Left renal cortex interstitium (tissue), 4 donors: Measurements from ENCODE around the gene GDE1. TPM values are rescaled to one million over a fixed set of nuclear protein-coding genes. Genes with fewer than 3 reads are reported as not detected.
"Not testable (repeated sequence)": the region's sequence is repeated elsewhere in the genome, so short reads cannot be mapped to it uniquely, and the experiment has no call there.

ENCODE experiments used
- DNase-seq, 4 donors: peaks; one replicate each; pipeline ENCODE4 v3.0.0-alpha.2; 2013; ENCODE audit warnings: low read depth in 4 of 4, low spot score in 2 of 4, missing footprints in 1 of 4
- polyA plus RNA-seq, 4 donors: library from polyadenylated mRNA; unstranded; fragments of 120-200 nt; gene quantifications; one replicate each; pipeline ENCODE4 v1.2.1, GENCODE V29; 2013; ENCODE audit not compliant: insufficient read length in 4 of 4

Gene GDE1
- polyA plus RNA-seq, result 10 to 100 TPM; 61.0 to 72.6 (median 68.2) TPM

DNA sequence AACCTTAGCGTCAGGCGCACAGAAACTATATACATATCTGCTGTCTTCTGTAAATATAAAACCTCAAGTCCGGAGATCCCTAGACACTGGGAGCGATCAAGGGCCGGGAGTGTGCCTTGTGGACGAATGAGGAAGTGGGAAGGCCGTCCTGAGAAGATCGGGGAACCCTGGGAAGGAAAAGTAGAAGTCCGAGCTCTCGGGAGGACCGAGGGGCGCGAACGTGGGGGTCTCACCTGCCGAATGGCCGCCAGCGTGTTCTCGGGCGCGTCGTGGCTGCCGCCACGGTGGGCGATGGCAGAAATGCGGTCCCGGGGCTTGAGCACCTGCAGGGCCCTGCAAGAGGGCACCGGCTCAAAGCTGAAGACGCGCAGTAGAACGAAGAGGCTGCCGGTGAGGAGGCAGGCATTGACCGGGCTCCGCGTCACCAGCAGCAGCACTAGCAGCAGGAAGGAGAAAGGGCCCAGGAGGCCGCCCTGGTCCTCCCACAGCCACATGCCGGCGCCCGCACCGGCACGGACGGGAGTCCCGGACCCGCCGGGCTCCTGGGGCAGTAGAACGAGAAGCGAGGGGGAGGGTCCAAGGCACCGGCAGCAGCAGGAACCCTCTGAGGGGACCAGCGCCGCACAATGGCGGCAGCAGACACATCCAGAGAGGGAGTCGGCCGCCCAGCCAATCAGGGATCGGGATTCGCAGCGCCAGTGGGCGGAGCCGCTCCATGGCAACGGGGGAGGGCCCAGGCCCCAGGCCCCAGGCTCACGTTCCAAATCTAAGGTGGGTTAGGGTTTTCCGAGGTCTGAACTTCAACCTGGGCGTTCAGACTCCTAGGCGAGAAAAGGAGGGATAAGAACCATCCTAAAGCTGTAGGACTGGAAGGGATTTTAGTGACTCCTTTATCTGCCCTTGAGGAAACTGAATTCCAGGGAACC lies at the start of gene GDE1:
TSS of gene GDE1 (minus strand) at position 628 of the 926 bp plus-strand sequence. CDS start at position 494, 134 bp downstream.
- peak; percentile 69 to 91 (median 83) for DNase-seq

DNA sequence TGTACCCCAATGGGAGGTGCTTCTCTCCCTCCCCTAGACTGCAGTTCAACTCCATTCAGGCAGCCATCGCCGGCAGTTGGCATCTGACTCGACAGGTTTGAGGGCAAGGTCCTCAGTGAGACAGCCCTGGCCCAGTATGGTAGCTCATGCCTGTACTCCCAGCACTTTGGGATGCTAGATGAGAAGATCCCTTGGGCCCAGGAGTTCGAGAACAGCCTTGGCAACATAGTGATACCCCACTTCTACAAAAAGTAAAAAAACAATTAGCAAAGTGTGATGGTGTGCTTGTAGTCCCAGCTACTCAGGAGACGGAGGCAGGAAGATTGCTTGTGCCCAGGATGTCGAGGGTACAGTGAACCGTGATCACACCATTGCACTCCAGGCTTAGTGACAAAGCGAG lies 45.7 kb upstream of the GDE1 start:
- DNase-seq, result no peak

DNA sequence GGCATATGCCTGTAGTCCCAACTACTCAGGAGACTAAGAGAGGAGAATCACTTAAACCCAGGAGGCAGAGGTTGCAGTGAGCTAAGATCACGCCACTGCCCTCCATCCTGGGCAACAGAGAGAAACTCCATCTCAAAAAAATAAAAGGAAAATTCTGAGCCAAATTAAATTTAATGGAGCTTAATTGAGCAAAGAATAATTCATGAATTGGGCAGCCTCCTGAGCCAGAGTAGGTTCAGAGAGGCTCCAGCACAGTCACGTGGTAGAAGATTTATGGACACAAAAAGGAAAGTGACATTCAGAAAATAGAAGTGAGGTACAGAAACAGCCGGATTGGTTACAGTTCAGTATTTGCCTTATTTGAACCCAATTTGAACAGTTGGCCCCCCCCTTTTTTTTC lies 44.5 kb upstream of the GDE1 start:
- no peak for DNase-seq

- no peak for DNase-seq
These were observed 41.5 kb upstream of the GDE1 start for GRCh38 chr16:19563377-19563776.

GRCh38 chr16:19560078-19560477 lies 38.2 kb upstream of the GDE1 start:
- DNase-seq, result no peak

DNA sequence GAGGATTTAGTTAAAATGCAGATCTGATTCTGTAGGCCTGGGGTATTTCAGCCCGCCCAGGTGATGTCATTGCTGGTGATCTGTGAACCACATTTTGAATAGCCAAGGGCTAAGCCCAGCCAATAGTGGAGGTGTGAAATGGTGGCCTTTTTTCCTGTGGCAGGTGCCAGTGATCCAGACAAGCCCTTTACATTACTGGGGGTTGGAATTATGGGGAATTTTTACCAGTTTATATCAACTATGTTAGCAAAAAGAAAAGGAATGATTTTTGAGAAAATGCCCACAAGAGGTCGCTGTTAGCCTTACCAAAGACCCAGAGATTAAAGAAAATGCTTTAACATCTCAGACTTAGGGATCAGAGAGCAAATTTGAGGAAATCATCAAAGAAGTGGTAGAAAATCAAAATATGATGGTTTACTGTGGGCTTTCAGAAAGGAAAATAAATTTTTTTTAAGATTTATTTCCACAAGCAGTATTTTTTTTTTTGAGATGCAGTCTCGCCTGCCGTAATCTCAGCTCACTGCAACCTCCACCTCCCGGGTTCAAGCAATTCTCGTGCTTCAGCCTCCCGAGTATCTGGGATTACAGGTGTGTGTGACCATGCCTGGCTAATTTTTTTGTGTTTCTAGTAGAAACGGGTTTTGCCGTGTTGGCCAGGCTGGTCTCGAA lies 37.5 kb upstream of the GDE1 start:
- DNase-seq, result peak in 2 of 4 donors; percentile 24 to 44

DNA sequence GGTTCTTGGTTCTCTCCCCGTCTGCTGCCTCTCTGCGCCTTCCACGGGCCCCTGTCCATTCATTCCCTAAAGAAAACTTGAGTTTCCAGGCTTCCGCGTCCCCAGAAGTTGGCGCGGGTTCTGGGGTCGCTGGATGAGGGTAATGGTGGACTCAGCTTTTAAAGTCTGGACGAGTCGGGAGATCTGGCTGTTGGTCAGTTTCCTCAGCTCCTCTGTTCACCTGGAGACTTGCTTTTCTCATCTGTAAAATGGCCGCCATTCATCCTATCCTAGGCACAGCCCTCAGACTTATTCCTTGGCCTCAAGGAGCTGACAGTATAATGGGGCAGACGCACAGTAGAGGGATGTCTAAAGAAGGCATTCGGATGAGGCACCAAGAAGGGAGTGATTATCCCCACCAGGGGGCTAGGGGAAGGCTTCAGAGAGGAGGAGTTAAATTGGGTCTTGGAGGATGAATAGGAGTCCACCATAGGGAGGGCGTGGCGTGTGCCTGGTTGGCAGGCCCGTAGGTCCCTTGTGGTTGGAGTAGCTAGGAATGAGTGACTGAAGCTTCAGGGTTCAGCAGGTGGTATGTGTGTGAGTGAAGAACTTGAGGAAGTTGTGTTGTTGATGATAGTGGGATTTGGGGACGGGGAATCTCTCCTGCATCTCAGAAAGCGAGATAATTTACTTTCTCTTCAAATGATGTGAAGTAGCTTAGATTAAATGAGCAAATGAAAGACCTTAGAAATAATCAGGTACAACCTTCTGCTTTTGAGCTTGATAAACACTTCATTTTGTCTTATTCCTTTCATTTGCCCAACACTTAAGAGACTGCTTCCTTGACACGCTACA lies 34.3 kb upstream of the GDE1 start:
- DNase-seq, result peak in 2 of 4 donors; percentile 2 to 10

DNA sequence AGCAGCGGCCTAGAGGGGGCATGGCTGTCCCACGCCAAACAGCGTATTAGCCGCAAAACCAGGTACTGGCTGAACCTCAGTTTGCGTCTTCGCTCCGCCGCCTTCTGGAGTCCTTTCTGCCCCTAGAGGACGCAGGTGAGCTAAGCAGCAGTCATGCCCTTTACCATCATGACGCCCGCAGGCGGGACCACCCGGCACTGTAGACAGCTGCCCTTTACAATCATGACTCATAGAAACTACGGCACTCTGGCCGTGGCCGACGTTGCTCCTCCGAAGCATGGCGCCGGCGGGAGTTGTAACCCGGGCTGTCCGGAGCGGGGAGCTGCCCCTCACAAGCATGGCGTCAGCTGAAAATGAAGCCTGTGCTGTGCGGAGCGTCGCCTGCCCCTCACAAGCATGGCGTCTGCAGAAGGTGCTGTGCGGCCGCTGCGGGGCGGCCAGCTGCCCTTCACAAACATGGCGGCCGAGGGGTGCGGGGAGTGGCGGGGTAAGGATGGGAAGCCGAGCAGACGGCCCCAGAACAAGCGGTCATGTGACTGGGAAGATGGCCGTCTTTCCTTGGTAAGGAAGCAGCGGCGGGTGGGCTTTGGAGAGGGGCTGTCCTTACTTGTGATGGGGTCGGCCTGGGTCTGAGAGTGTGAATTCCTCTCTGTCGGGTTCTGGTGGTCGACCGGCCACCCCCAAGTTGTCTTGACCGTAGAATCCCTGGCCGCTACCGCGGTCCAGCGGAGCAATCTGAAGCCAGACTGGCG lies 33.5 kb upstream of the GDE1 start, which contains the start of gene VPS35L:
TSS of gene VPS35L (plus strand) at position 518 of the 752 bp plus-strand sequence. CDS start at position 545, 27 bp downstream.
- DNase-seq, result peak; percentile 92 to 98 (median 96)

DNA sequence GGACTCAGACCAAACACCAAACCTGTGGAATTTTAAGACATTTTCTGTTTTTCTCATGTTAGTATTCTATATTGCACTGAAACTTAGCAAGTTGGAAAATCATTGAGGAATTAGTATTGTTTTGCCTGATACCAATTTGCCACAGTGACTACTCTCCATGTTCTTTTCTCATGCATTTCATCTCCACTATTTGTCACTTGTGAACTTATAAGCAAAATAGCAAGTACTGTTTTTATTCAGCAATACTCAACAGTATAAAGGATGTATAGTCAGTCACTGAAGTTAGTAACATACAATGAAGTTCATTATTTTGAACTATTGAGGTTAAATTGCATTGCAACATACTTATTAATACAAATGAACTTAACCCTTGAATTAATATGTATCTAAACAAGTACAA lies 27.8 kb upstream of the GDE1 start:
- no peak for DNase-seq

DNA sequence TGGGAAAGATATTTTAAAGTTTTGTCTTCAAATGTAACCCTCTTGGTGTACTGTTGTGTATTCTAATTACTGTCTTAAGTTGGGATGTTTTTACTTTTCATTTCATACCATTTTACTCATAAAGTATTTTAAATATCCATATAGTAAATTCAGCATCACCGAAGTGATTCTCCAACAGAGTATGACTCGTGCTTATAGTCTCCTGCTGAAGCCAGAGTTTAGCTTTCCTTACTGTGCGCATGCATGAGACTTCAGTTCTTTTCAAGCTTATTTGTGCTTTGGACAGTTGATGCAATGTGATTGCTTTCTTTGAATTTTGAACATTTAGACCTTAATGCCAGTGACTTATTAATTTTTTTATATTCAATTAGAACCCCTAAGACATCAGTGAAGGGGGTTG lies 26.2 kb upstream of the GDE1 start:
- no peak for DNase-seq

GRCh38 chr16:19543278-19543996 lies 21.5 kb upstream of the GDE1 start:
- DNase-seq, result not testable (repeated sequence)

DNA sequence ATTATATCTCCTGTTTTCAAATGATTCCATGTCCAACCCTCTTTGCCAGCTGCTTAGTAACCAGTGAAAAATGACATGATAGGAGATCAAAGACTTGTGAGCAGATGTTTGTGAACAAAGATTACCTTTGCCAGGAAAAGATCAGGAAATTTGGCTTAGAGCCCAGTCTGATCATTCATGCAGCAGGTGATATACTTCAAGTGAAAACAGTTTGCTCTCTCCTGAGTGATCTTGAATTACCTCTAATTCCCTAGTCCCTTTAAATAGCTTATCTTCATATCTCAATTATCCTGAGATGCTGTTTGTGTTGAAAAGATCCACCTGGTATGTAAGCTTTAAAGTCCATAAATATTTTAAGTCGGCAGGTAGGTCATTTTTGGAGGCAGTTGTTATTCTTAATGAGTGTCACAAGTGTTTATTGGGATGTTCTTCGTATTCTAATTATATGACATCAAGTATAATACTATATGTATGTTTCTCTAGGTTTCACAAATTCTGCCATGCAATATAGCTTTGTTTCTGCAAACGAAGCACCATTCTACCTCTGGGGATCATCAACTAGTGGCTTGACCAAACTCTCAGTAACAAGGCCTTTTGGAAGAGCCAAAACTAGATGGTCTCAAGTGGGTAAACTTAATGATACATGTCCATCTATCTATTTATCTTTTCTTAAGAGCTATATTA lies 20.4 kb upstream of the GDE1 start:
- no peak for DNase-seq

GRCh38 chr16:19540241-19540970 lies 18.5 kb upstream of the GDE1 start:
- DNase-seq, result no peak

DNA sequence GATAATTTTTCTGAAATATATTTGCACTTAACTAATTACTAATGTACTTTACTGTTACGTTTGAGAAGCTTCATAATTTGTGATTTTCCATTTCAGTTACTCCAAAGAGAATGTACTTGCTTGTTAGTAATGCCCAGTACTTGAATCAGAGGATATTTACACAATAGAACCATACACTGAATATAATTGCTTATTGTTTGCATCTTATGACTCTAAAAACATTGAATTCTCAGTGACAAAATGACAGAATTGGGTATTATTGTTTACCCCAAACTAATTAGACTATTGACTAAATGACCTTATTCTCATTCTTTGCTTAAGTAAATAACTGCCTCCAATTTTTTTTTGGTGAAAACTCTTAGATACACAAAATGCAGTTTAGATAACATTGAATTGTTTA lies 10.7 kb upstream of the GDE1 start:
- DNase-seq, result no peak

GRCh38 chr16:19528666-19529065 lies 6.8 kb upstream of the GDE1 start:
- no peak for DNase-seq

DNA sequence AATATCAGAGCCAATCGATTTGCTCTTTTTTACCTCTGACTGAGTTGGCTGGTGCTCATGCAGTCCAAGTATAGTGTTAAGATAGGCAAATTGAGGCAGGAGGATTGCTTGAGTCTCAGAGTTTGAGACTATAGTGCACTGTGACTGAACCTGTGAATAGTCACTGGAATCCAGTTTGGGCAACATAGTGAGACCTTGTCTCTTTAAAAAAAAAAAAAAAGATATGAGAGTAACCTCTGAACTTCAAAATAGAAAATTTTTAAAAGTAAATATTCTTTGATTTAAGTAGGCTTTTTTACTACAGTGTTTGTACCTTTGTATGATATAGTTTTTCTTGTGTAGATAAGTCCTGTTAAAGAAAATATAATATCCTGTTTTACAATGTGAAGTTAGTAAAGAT lies 5.3 kb upstream of the GDE1 start:
- no peak for DNase-seq

- no peak for DNase-seq
These were observed 3.5 kb upstream of the GDE1 start for GRCh38 chr16:19525385-19525723.
